Superior temporal gyrus (tissue), 1 donor: ENCODE results near the gene KRTAP22-2.

Experiments used
- DNase-seq: peaks from one replicate; pipeline ENCODE4 v3.0.0-alpha.2; 2016; ENCODE audit errors: extremely low spot score

Gene KRTAP22-2

DNA sequence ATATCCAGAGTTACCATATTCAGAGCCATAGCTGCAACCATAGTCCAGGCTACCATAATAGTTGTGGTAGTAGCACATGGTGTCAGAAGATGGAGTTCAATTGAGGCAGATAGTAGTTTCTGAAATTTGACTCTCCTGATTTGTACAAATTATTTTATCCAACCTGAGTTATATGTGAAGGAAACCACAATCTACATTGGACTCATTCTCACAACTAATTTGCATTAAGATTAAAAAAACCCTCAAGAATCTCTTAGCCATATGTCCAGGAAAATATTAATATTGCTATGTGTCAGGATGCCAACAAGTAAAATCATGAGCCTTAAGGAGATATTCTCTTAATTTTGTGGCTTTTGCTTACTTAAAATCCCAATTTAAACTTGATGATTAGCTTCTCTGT is at the start of gene KRTAP22-2:
Gene KRTAP22-2 (minus strand): TSS at position 101 of the 400 bp plus-strand sequence.
- DNase-seq, result no peak

DNA sequence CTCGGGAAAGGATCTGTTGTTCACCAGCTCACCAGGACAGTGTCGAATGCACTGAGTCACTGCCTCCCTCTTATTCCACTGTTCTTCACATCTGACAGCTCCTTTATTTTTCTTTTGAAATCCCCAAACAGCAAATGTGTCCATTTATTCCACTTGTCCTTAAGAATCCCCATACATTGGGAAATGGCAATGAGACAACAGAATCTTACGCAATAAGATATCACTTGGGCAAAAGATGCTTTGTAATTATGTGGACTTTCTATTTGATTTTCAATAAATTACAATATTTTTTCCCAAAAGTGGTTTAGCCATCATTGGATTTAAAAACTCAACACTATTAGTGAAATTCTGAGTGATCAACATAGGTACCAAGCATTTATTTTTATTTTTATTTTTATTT is 48.5 kb upstream of the KRTAP22-2 start:
- DNase-seq, result no peak

DNA sequence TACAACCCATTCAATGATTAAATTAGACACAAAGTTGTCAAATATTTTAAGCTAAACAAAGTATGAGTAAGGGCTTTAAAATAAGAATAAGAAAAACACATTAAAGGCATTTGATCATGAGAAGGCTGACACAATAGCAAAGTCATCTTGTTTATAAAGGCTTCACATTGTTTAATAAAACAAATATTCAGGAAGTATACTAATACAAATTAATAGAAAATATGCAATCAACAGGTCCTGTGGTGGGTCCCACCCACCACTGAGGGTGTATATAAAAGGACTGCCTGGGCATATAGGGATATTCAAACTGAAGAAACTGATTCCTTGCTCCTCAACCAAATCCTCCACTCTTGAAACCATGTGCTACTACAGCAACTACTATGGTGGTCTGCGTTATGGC is 44.7 kb upstream of the KRTAP22-2 start, which contains the start of gene KRTAP20-2:
Gene KRTAP20-2 (plus strand): TSS at position 301 of the 400 bp plus-strand sequence. CDS start 58 bp downstream, at position 359.
- no peak for DNase-seq

DNA sequence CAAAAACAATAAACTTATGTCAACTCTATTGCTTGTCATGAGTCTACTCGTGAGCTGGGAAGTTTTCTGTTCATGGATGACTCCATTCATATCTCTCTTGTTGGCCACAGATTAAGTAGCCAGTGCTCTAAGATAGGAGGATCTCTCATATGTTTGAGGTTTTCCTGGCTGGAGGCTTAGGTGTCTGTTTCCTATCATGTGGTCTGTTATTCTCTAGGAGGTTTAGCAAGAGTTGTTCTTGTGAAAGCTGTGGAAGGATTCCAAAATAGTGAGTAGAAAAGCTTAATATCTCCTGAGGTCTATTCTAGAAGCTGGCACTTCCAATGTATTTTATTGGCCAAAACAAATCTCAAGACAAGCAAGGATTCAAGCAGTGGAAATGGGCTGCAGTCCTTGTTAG is 39.0 kb upstream of the KRTAP22-2 start:
- no peak for DNase-seq

DNA sequence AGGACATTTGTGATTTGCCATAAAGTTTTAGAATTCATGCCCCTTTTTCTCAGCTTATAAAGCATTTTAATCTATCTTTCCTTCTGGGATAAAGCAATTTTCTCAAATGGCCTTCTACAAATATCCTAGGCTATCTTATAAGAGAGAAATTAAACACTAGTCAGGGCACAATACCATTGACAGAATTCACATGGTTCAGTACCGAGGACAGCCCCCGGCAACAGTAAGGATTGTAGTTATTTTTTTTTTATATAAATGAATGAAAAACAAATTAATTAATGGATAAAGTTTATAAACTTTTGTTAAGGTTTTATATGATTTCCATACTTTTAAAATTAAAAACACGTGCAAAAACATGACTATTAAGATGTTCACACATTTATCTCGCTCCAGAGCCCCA is 37.9 kb upstream of the KRTAP22-2 start:
- no peak for DNase-seq

DNA sequence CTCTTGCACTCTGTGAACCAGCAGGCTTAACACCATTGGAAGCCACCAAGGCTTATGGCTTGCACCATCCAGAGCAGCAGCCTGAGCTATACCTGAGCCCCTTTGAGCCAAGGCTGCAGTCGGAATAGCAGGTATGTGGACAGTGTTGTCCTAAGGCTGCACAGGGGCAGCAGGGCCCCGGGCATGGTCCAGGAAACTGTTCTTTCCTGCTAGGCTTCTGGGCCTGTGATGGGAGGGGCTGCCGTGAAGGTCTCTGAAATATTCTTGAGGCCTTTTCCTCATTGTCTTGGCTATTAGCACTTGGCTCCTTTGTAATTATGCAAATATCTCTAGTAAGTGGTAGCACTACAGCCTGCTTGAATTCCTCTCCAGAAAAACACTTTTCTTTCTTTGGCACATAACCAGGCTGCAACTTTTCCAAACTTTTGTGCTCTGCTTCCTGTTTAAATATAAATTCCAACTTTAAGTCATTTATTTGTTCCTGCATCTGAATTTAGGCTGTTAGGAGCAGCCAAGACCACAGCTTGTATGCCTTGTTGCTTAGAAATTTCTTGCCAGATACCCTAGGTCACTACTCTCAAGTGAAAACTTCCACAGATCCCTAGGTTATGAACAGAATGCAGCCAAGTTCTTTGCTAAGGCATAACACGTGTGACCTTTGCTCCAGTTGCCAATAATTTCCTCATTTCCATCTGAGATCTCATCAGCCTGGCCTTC is 35.4 kb upstream of the KRTAP22-2 start:
- DNase-seq, result no peak

DNA sequence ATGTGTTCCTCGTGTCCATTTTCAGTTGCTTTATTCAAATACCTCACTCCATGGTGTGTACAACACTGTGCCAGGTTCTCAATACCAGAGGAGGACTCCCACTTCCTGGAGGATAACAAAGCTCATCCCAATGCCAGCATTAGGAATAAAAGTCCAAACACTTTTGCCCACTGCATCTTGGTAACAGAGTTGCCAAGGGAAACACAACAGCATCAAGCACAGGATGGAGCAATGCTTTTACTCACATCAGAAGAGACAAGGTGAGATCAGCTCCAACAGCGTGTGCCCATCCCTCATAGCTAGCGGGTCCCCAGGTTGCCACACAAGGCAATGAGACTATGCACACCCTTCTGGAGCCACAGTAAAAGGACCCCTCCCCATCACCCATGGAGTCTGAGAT is 33.2 kb upstream of the KRTAP22-2 start:
- no peak for DNase-seq

DNA sequence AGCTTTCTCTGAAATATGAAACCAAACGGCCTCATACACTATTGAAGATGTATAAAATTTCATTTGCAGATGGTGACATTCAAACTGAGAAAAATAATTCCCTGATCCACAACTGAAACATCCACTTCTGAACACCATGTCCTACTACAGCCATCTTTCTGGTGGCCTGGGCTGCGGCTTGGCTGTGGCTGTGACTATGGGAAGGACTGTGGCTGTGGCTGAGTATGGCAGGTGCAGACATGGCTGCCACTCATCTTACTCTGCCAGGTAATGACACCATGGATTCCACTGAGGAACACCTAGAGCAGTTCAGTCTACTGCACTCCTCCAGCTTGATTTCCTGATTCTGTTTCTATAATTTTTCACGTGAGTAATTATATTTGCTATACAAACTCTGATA is 30.3 kb upstream of the KRTAP22-2 start, which contains the start of gene KRTAP20-4:
Gene KRTAP20-4 (plus strand): TSS at position 106 of the 400 bp plus-strand sequence.
- no peak for DNase-seq

DNA sequence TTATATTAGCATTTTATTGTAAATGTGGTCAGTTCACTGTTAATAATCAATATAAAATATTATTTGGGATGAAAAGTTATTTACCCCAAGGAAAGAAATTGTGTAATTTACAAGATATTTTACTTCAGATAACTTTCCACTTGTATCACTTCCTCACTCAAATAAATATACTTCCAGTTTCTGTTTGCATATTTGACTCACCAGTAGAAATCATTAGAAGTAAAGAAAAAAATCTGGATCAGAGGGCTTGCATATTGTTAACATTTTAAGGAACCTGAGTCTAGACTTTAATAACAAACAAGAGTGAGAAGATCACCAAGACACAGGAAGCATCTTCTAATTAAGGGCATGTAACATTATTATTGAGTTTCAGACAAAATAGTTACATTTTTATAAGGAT is 29.9 kb upstream of the KRTAP22-2 start:
- DNase-seq, result no peak

DNA sequence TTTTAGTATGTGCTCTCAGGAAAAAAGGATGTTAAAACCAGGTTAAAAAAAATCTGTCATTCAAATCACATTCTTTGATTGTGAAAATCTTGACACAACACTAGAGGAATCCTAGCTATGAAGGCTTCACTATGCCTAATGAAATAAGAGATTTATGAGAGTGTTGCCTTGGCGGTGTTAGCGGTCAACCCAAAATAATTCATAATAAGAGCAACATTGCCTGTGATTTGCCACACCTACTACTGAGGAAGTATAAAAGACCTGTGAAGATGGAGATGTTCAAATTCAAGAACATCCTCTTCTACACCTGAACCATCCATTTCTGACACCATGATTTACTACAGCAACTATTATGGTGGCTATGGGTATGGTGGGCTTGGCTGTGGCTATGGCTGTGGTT is 25.9 kb upstream of the KRTAP22-2 start, which contains the start of gene KRTAP20-1:
Gene KRTAP20-1 (plus strand): TSS at position 301 of the 400 bp plus-strand sequence. CDS start 30 bp downstream, at position 331.
- no peak for DNase-seq

DNA sequence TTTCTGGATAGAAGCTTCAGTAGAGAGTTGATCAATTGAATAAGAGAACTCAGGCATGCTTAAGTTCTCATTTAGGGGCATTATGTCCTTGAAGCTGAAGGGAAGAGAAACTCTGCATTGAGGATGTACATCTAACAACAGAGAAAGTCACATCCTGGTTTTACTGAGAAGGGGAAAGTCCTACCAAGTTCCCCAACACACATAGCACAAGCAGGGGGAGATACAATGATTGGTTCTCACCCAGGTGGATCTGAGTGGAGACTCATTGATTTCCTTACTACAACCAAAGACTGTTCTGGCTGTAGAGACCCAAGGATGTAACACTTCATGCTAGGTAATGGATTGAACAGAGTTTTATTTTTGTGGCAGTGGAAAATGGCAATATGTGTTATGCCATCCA is 25.0 kb upstream of the KRTAP22-2 start:
- DNase-seq, result no peak

DNA sequence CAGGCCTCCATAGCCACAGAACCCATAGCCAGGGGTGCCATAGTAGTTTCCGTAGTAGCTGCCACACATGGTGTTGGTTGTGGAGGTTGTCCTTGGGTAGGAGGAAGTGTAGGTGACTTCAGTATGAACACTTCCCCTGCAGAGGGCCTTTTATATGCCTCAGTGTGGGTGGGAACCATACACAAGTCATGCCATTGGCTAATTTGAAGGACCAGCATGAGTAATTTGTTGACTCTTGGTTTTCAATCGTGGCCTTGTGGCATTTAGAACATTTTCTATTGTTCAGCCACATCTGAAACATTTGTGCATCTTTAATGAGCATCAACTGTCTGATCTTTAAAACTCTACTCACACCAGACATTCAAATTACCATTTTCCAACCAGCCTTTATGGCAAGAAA is 23.6 kb upstream of the KRTAP22-2 start, which contains the start of gene KRTAP6-1:
Gene KRTAP6-1 (minus strand): TSS at position 95 of the 400 bp plus-strand sequence. CDS start 26 bp downstream, at position 69.
- DNase-seq, result no peak

DNA sequence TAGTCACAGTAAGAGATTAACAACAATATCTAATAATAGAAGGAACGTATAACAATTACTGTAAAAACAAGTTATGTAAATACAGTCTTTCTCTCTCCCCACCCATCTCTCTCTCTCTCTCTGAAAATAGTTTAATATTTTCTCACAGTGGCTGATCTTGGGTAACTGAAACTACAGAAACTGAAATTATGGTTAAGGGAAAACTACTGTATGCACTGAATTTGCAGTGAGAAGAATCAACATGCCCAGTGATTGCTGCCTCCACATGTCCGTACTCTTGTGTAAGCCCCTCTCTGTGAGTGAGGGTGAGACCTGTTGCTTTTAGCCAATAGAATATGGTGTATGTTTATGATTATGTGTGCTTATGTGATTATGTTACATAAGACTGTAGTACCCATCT is 21.9 kb upstream of the KRTAP22-2 start:
- no peak for DNase-seq

DNA sequence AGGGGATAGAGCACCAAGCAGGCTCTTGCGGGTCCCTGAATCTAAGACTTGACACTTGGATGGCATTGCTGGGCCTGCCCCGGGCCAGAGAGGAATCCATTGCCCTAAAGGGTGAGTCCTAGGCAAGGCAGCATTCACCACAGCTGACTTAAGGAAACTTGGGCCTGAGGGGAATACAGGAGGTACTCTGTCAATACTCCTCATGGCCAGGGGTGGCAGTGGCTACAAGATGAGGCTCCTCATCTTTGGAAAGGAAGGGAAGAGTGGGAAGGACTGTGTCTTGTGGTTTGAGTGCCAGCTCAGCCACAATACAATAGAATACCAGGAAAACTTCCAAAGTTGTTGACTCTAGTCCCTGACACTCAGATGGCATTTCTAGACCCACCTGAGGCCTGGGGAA is 15.8 kb upstream of the KRTAP22-2 start:
- DNase-seq, result no peak

DNA sequence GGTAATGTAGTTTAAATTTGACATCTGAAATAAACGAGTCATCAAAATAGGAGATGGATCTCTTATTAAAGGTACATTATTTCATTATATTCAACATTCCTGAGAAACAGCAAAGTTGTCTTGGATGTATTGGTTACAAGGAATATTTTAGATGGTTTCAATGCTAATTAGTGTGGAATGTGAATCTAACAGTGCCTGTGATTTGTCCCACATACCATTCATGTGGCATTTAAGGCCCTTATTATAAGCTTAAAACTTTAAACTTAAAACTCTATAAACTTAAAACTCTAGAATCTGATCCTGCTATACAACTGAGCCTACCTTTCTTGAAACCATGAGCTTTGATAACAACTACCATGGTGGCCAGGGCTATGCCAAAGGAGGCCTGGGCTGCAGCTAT is 10.6 kb upstream of the KRTAP22-2 start, which contains the start of gene KRTAP22-1:
Gene KRTAP22-1 (plus strand): TSS at position 301 of the 400 bp plus-strand sequence.
- no peak for DNase-seq

DNA sequence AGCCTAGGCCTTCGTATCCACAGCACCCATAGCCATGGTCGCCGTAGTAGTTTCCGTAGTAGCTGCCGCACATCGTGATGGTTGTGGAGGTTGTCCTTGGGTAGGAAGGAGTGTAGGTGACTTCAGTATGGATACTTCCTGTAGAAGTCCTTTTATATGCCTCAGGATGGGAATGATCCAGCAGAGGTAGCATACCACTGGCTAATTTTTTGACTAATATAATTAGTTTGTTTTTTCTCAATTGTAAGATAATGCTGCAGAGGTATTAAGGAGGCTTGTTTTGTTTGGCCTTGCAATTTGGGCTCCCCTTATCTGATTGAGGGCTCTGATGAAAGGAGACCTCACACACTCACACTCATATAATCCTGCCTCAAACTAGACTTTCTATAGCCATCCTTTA is 8.6 kb upstream of the KRTAP22-2 start, which contains the start of gene KRTAP6-2:
Gene KRTAP6-2 (minus strand): TSS at position 101 of the 400 bp plus-strand sequence. CDS start 28 bp downstream, at position 73.
- no peak for DNase-seq

DNA sequence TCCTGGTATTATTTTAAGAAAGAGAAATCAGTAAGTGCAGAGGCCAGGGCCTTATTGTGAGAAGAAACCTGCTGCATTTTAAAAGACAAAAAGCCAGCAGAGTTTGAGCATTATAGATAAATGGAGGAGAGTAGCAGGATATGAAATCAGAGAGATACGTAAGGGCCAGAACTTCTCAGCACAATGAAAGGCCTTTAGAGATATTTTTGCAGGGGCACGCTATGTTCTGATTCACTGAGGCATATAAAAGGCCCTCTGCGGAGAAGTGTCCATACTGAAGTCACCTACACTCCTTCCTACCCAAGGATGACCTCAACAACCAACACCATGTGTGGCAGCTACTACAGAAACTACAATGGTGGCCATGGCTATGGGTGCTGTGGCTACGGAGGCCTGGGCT is 1.9 kb upstream of the KRTAP22-2 start, which contains the start of gene KRTAP6-3:
Gene KRTAP6-3 (plus strand): TSS at position 301 of the 400 bp plus-strand sequence. CDS start 6 bp downstream, at position 307.
- no peak for DNase-seq

DNA sequence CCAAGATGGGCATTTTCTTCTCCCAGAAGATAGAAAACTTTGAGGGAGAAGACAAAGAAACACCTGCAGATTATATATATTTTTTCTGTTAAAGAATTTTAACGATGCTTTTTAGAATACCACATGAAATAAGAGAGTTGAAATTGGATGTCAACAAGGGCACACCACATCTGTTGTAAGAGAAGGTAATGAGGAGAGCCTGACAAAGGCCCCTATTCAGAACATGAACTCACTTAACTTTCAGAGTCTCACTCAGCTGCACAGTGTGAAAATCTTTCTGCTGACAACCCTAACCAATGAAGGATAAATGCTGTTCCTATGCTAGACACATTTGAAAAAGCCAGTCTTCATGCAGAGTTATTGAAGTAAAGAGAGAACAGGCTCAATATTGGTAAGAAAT is 7.3 kb downstream of the KRTAP22-2 start:
- DNase-seq, result no peak

DNA sequence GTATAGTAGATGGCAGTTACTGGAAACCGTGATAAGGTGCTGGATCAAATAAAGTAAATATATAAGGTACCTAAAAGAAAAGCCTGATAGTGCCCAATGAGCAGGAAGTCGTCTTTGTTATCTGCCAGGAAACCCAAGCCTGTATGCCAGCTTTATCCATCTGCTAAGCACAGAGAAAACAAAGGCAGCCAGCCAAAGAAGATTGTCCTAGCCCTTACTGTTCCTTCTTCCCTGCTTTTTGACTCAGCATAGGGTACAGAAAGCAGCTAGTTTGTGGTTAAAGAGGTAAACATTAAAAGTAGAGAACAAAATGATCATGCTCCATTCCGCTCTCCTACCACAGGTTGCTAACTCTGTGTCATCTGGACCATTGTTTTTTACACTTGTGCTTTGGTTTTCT is 10.1 kb downstream of the KRTAP22-2 start:
- DNase-seq, result no peak

DNA sequence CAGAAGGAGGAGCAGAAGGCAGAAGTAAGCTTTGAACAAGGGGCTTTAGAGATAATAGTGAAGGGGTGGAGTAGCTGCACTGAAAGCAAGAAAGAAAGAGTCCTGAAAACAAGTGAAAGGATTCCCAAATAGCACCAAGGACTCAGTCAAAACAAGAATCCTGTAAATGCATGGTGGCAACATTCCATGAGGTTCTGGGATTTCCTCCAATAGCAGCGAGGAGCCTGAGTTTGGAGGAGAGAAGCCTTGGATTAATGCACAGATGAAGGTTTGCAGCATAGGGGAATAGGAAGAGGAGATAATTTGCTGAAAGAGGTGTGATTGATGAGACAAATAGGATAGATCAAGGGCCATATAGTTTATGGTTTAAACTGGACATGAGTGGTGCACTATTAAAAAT is 10.9 kb downstream of the KRTAP22-2 start:
- no peak for DNase-seq

DNA sequence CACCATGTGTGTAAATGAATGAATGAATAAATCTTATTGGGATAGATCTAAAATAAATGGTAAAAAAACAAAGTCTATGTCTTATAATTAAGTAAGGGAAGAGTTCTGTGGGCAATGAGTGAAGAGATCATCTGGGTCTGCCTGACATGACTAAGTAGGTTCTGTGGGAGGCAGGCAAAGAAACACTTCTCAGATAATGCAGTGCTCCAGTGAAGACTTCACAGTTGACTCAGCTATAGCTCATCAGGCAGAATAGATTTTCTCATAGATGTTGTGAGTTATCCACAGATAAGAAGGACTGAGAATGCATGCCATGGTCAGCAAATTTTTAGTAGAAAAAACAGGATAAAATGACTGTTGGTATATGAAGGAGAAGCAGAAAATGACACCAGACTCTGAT is 12.4 kb downstream of the KRTAP22-2 start:
- DNase-seq, result no peak

DNA sequence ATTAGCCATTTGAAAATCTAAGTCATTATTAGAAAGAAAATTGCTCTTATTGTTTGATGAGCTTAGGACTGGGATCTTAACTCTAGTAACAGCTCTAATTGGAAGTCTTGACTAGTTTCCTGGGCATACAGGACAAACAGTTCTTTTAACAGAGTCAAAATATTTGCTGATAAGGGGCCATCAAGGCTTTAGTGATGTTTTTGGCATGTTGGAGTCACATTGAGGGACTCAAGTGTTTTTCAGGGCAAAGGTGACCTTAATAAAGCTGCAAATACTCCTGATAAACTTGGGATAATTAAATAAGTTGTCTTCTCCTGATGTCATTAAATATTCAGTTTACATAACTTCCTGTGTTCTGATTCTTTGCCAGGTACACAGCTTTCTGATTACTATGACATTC is 22.6 kb downstream of the KRTAP22-2 start:
- no peak for DNase-seq

DNA sequence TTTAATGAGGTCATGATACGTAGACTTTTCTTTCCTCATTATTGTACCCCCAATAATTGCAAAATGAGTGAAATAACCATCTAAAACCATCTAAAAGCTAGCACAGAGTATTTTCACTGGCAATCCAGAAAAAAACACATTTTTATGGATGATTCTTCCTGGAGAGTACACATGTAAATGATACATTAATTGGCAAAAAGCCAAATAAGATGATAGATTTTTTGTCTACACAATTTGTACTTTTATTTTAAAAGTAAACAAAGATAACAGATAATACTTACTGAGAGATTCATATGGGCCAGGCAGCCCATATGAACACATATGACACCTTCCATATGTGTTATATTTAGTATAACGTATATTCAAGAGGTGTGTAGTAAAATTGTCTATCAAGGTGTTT is 26.6 kb downstream of the KRTAP22-2 start:
- no peak for DNase-seq
